ENCODE results near the gene CACFD1. TPM values are rescaled to one million over a fixed set of nuclear protein-coding genes. Genes with fewer than 3 reads are reported as not detected.

Gene CACFD1
- total RNA-seq, 2 experiments from 2014 or later: 1.3 to 1.4 TPM

- DNase-seq (no peak), ATAC-seq (no peak)
- no peak for TF ChIP-seq CTCF (IDR thresholded peaks at IDR 0.05)
- no peaks in the 10 kb centered on the region for H3K36me3 Mint-ChIP-seq (ENCODE audit: low read depth)
- POLR2A ChIA-PET: no interaction called here
- no peak overlapping the region for H3K4me3 Mint-ChIP-seq
- no peaks in the 10 kb centered on the region for H3K27me3 Mint-ChIP-seq
- CTCF ChIA-PET: no interaction called here
- intact Hi-C loops (cut with micrococcal nuclease): no loop called here
- no peaks in the 10 kb centered on the region for H3K9me3 Mint-ChIP-seq
- no peak overlapping the region for H3K27ac Mint-ChIP-seq
- peaks cover 5% of the 10 kb centered on the region for H3K4me1 Mint-ChIP-seq (ENCODE audit: low read depth)
Measured at GRCh38 chr9:133514460-133515239, 54.9 kb downstream of the CACFD1 start.

- Mint-ChIP-seq H3K27ac (no peak overlapping the region), H3K4me3 (no peak overlapping the region), H3K36me3 (ENCODE audit: low read depth) (no peaks in the 10 kb centered on the region), H3K4me1 (ENCODE audit: low read depth) (peaks cover 2% of the 10 kb centered on the region), H3K27me3 (no peaks in the 10 kb centered on the region), H3K9me3 (no peaks in the 10 kb centered on the region)
- no peak for DNase-seq
- ChIA-PET POLR2A (no interaction called here), CTCF (no interaction called here)
- intact Hi-C loops (cut with micrococcal nuclease): no loop called here
- no peak for ATAC-seq
- TF ChIP-seq CTCF (IDR thresholded peaks at IDR 0.05): no peak
Measured at GRCh38 chr9:133515240-133515610, 55.4 kb downstream of the CACFD1 start.

GRCh38 chr9:133515615-133516255 lies 56.0 kb downstream of the CACFD1 start:
- Mint-ChIP-seq H3K4me3 (no peak overlapping the region), H3K4me1 (ENCODE audit: low read depth) (peaks cover under 1% of the 10 kb centered on the region), H3K36me3 (ENCODE audit: low read depth) (no peaks in the 10 kb centered on the region), H3K9me3 (no peaks in the 10 kb centered on the region), H3K27ac (no peak overlapping the region), H3K27me3 (no peaks in the 10 kb centered on the region)
- ChIA-PET CTCF (no interaction called here), POLR2A (no interaction called here)
- DNase-seq (no peak), ATAC-seq (no peak)
- intact Hi-C loops (cut with micrococcal nuclease): no loop called here
- TF ChIP-seq CTCF (IDR thresholded peaks at IDR 0.05): no peak

- ATAC-seq: no peak
- Mint-ChIP-seq H3K4me1 (ENCODE audit: low read depth) (no peaks in the 10 kb centered on the region), H3K27me3 (no peaks in the 10 kb centered on the region), H3K27ac (no peak overlapping the region), H3K36me3 (ENCODE audit: low read depth) (no peaks in the 10 kb centered on the region), H3K9me3 (no peaks in the 10 kb centered on the region), H3K4me3 (no peak overlapping the region)
- ChIA-PET POLR2A (no interaction called here), CTCF (no interaction called here)
- intact Hi-C loops (cut with micrococcal nuclease): no loop called here
- no peak for DNase-seq
- no peak for TF ChIP-seq CTCF (IDR thresholded peaks at IDR 0.05)
Measured at GRCh38 chr9:133516256-133516960, 56.6 kb downstream of the CACFD1 start.

- Mint-ChIP-seq H3K4me1 (ENCODE audit: low read depth) (no peaks in the 10 kb centered on the region), H3K4me3 (no peak overlapping the region), H3K27me3 (no peaks in the 10 kb centered on the region), H3K9me3 (no peaks in the 10 kb centered on the region), H3K27ac (no peak overlapping the region), H3K36me3 (ENCODE audit: low read depth) (no peaks in the 10 kb centered on the region)
- TF ChIP-seq CTCF (IDR thresholded peaks at IDR 0.05): no peak
- intact Hi-C loops (cut with micrococcal nuclease): no loop called here
- ATAC-seq (no peak), DNase-seq (no peak)
- CTCF ChIA-PET: interaction anchor here (1.4 kb wide), 1 partner anchor 30 kb away, joined by 3 read pairs; no protein-coding TSS in a partner anchor
- POLR2A ChIA-PET: no interaction called here
Measured at GRCh38 chr9:133516961-133517350, 57.2 kb downstream of the CACFD1 start.

Measured in activated CD8-positive, alpha-beta T cell treated with anti-CD3 and anti-CD28 coated beads for 36 hours (primary cell).